HCT116 (cell line): ENCODE measurements around the gene RNASEL. TPM values are rescaled to one million over a fixed set of nuclear protein-coding genes. Genes with fewer than 3 reads are reported as not detected.

Experiments used
- ATAC-seq: fragments of 200-7000 bp; cut with Tn5 transposase; 2 replicates; pipeline ENCODE4 v1.9.1; 2020; ENCODE audit warnings: mild to moderate bottlenecking, moderate library complexity
- BruUV-seq: library from RNA; stranded (reverse); fragments of 400-500 nt; replicated peaks from 2 replicates; lab custom pipeline; 2021; lab: Mats Ljungman, UMichigan
- CTCF ChIA-PET: fragments of 300-600 bp; sonication (Branson Sonifier 250); formaldehyde crosslinking; loops from one replicate; lab custom pipeline; 2021; ENCODE audit warnings: antibody characterized with exemption; lab: Charles Lee
- POLR2A ChIA-PET: fragments of 300-600, 350-600 bp; sonication (Branson Sonifier 250); formaldehyde crosslinking; loops from one replicate; lab custom pipeline; 2021; ENCODE audit warnings: antibody characterized with exemption; lab: Charles Lee
- RAD21 ChIA-PET, 2 experiments: fragments of 300-600 bp; sonication (Branson Sonifier 250); formaldehyde crosslinking; loops; one replicate each; lab custom pipeline; 2023; ENCODE audit warnings: low total read pairs in 2 of 2; ENCODE audit not compliant: uncharacterized antibody in 2 of 2, unreplicated experiment in 2 of 2, low non-redundant PET in 1 of 2; lab: Charles Lee
- DNase-seq: peaks from one replicate; pipeline ENCODE4 v3.0.0-alpha.2; 2010; ENCODE audit warnings: low read depth, low spot score
- H2AFZ ChIP-seq: fragments of 200-600 bp; shearing (Covaris generic), sonication (generic); 2 replicates; pipeline ENCODE4 v1.6.1; 2017; ENCODE audit warnings: low read depth, mixed run types, mixed read lengths, antibody characterized with exemption, low read length; ENCODE audit not compliant: poor library complexity, severe bottlenecking
- H3K27ac ChIP-seq: 2 replicates; pipeline ENCODE4 v1.5.1; 2012; ENCODE audit warnings: low read depth, low read length
- H3K27me3 ChIP-seq: fragments of 200-600 bp; sonication (generic); 2 replicates; pipeline ENCODE4 v1.6.1; 2016; ENCODE audit warnings: mixed run types, low read length, mixed read lengths; ENCODE audit not compliant: insufficient read depth
- H3K36me3 ChIP-seq, 2 experiments: fragments of 200-500 bp in 1 of 2; fragments of 200-600 bp in 1 of 2; sonication (Bioruptor generic) in 1 of 2; sonication (generic) in 1 of 2; 2 replicates each; pipeline versions ENCODE4 v1.5.1 to v1.6.1; 2014 to 2016; ENCODE audit warnings: low read length in 2 of 2, inconsistent platforms in 1 of 2, mixed read lengths in 1 of 2, mixed run types in 1 of 2; ENCODE audit not compliant: insufficient read depth in 2 of 2, control insufficient read depth in 1 of 2
- H3K4me1 ChIP-seq, 2 experiments: fragments of 200-600 bp in 1 of 2; sonication (generic) in 1 of 2; 2 replicates each; pipeline versions ENCODE4 v1.5.1 to v1.6.1; 2012 to 2017; ENCODE audit warnings: low read length in 2 of 2, inconsistent platforms in 1 of 2, mild to moderate bottlenecking in 1 of 2, mixed read lengths in 1 of 2, mixed run types in 1 of 2, moderate library complexity in 1 of 2; ENCODE audit not compliant: insufficient read depth in 2 of 2, control insufficient read depth in 1 of 2
- H3K4me2 ChIP-seq: fragments of 200-600 bp; sonication (generic); 2 replicates; pipeline ENCODE4 v1.6.1; 2017; ENCODE audit warnings: mixed run types, low read length, mixed read lengths
- H3K4me3 ChIP-seq, 2 experiments: fragments of 200-600 bp in 1 of 2; sonication (generic) in 1 of 2; replicated peaks in 1 of 2; 2 replicates each; pipeline ENCODE4 v1.5.1; 2011 to 2016; ENCODE audit warnings: low read length in 2 of 2, control low read depth in 1 of 2, low read depth in 1 of 2, mild to moderate bottlenecking in 1 of 2, mixed read lengths in 1 of 2, mixed run types in 1 of 2
- H3K79me2 ChIP-seq: fragments of 200-600 bp; sonication (generic); 2 replicates; pipeline ENCODE4 v1.6.1; 2017; ENCODE audit warnings: mild to moderate bottlenecking, mixed run types, low read length, moderate library complexity, mixed read lengths; ENCODE audit not compliant: insufficient read depth
- H3K9ac ChIP-seq: fragments of 200-600 bp; sonication (generic); 2 replicates; pipeline ENCODE4 v1.6.1; 2016; ENCODE audit warnings: low read length, mixed read lengths
- H3K9me2 ChIP-seq: fragments of 200-600 bp; sonication (generic), shearing (Covaris generic); 2 replicates; pipeline ENCODE4 v1.6.1; 2017; ENCODE audit warnings: mixed run types, mild to moderate bottlenecking, moderate library complexity; ENCODE audit not compliant: insufficient read depth
- H3K9me3 ChIP-seq, 2 experiments: fragments of 200-500 bp in 1 of 2; fragments of 200-600 bp in 1 of 2; sonication (Bioruptor generic) in 1 of 2; sonication (generic) in 1 of 2; 2 replicates each; pipeline ENCODE4 v1.6.1; 2014 to 2017; ENCODE audit warnings: low read length in 2 of 2, mixed read lengths in 2 of 2, inconsistent platforms in 1 of 2, low read depth in 1 of 2, mild to moderate bottlenecking in 1 of 2, mixed run types in 1 of 2, moderate library complexity in 1 of 2; ENCODE audit not compliant: control insufficient read depth in 1 of 2, insufficient read depth in 1 of 2
- H4K20me1 ChIP-seq: fragments of 200-600 bp; sonication (generic), shearing (Covaris generic); 2 replicates; pipeline ENCODE4 v1.6.1; 2017; ENCODE audit warnings: mixed run types, mild to moderate bottlenecking, moderate library complexity; ENCODE audit not compliant: insufficient read depth
- ELF1 ChIP-seq: IDR thresholded peaks from 2 replicates; pipeline ENCODE4 v1.6.1; 2012; ENCODE audit warnings: low read depth, borderline replicate concordance
- EZH2 ChIP-seq: fragments of 200-600 bp; sonication (generic); IDR thresholded peaks from 2 replicates; pipeline ENCODE4 v1.6.1; 2017; ENCODE audit warnings: antibody characterized with exemption, mixed run types
- EZH2phosphoT487 ChIP-seq: fragments of 200-600 bp; IDR thresholded peaks from 2 replicates; pipeline ENCODE4 v1.6.1; 2018; ENCODE audit warnings: antibody characterized with exemption, borderline replicate concordance
- FOSL1 ChIP-seq: IDR thresholded peaks from 2 replicates; pipeline ENCODE4 v1.6.1; 2012; ENCODE audit warnings: low read depth
- POLR2AphosphoS5 ChIP-seq: IDR thresholded peaks from 2 replicates; pipeline ENCODE4 v1.6.1; 2011; ENCODE audit warnings: mild to moderate bottlenecking, low read depth, low read length, moderate library complexity
- SIN3A ChIP-seq: IDR thresholded peaks from 2 replicates; pipeline ENCODE4 v1.6.1; 2012; ENCODE audit warnings: low read depth
- TCF7L2 ChIP-seq: IDR thresholded peaks from 2 replicates; pipeline ENCODE4 v1.7.0; 2011; ENCODE audit warnings: borderline replicate concordance, inconsistent platforms; ENCODE audit not compliant: insufficient read depth, insufficient read length; ENCODE audit errors: extremely low read depth
- ZFX ChIP-seq: fragments of 450-650 bp; IDR thresholded peaks from 2 replicates; pipeline ENCODE4 v1.6.1; 2017
- ZNF274 ChIP-seq: fragments of 200-500 bp; sonication (Bioruptor generic); IDR thresholded peaks from 2 replicates; pipeline ENCODE4 v1.6.1; 2014; ENCODE audit warnings: mild to moderate bottlenecking, low read depth, low read length, inconsistent platforms
- intact Hi-C: fragments of 100-400 bp; cut with micrococcal nuclease; formaldehyde crosslinking; loops from 2 replicates; pipeline ENCODE4 v1.10.0; 2022
- total RNA-seq: library from RNA; stranded (reverse); gene quantifications from one replicate; pipeline ENCODE4 v1.2.1, GENCODE V29; 2021; ENCODE audit not compliant: unreplicated experiment
- TF ChIP-seq, protein P1 (sequence below): IDR thresholded peaks from 2 replicates; pipeline ENCODE4 v1.6.1; 2012; ENCODE audit warnings: low read depth
- TF ChIP-seq, protein P2 (sequence below): IDR thresholded peaks from 2 replicates; pipeline ENCODE4 v1.6.1; 2012
- TF ChIP-seq, protein P3 (sequence below): IDR thresholded peaks from 2 replicates; pipeline ENCODE4 v1.6.1; 2011; ENCODE audit warnings: mild to moderate bottlenecking, low read length, moderate library complexity; ENCODE audit not compliant: insufficient replicate concordance; ENCODE audit errors: extremely low read depth
- TF ChIP-seq, protein P4 (sequence below): IDR thresholded peaks from 2 replicates; pipeline ENCODE4 v1.6.1; 2012

The RNASEL gene
- total RNA-seq, 1 experiment from 2014 or later, result 2.9 TPM

DNA sequence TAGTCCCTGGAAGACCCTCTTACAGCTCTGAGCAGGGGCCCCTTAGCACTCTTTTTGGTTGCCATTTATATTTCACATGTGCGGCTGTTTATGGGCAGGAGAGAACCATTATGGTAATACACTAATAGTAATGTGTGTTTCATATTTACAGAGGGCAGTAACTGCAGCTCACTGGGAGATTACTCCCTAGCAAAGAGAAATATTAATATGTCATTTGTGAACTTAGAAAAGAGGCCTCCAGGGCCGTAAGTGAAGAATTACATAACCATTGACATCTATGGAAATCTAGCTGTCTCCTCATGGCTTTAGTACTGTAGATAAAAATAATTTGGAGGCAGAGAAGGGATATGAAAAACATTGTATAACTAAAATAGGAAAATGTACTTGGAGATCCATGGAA is 38.6 kb upstream of the RNASEL start (continued):
- TF ChIP-seq, protein P1, sequence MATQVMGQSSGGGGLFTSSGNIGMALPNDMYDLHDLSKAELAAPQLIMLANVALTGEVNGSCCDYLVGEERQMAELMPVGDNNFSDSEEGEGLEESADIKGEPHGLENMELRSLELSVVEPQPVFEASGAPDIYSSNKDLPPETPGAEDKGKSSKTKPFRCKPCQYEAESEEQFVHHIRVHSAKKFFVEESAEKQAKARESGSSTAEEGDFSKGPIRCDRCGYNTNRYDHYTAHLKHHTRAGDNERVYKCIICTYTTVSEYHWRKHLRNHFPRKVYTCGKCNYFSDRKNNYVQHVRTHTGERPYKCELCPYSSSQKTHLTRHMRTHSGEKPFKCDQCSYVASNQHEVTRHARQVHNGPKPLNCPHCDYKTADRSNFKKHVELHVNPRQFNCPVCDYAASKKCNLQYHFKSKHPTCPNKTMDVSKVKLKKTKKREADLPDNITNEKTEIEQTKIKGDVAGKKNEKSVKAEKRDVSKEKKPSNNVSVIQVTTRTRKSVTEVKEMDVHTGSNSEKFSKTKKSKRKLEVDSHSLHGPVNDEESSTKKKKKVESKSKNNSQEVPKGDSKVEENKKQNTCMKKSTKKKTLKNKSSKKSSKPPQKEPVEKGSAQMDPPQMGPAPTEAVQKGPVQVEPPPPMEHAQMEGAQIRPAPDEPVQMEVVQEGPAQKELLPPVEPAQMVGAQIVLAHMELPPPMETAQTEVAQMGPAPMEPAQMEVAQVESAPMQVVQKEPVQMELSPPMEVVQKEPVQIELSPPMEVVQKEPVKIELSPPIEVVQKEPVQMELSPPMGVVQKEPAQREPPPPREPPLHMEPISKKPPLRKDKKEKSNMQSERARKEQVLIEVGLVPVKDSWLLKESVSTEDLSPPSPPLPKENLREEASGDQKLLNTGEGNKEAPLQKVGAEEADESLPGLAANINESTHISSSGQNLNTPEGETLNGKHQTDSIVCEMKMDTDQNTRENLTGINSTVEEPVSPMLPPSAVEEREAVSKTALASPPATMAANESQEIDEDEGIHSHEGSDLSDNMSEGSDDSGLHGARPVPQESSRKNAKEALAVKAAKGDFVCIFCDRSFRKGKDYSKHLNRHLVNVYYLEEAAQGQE, result no peak
- TF ChIP-seq POLR2AphosphoS5 (no peak), EZH2phosphoT487 (no peak), TCF7L2 (no peak), ZFX (no peak)
- TF ChIP-seq, protein P2, sequence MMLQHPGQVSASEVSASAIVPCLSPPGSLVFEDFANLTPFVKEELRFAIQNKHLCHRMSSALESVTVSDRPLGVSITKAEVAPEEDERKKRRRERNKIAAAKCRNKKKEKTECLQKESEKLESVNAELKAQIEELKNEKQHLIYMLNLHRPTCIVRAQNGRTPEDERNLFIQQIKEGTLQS, result no peak

DNA sequence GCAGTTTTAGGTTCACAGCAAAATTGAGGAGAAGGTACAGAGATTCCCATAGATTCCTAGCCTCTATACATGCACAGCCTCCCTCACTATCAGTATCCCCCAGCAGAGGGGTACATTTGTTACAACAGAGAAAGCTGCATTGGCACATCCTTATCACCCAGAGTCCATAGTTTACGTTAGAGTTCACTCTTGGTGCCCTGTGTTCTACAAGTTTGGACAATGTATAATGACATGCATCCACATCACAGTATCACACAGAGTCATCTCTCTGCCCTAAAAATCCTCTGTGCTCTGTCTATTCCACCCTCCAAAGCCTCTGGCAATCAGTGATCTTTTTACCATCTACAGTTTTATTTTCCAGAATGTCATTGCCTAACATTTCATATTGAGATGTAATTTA is 37.5 kb upstream of the RNASEL start:
- H3K79me2 ChIP-seq, result no peaks in the 10 kb centered on the region
- no peaks in the 10 kb centered on the region for H3K27me3 ChIP-seq
- H3K36me3 ChIP-seq, result no peaks in the 10 kb centered on the region
- TF ChIP-seq, protein P3, sequence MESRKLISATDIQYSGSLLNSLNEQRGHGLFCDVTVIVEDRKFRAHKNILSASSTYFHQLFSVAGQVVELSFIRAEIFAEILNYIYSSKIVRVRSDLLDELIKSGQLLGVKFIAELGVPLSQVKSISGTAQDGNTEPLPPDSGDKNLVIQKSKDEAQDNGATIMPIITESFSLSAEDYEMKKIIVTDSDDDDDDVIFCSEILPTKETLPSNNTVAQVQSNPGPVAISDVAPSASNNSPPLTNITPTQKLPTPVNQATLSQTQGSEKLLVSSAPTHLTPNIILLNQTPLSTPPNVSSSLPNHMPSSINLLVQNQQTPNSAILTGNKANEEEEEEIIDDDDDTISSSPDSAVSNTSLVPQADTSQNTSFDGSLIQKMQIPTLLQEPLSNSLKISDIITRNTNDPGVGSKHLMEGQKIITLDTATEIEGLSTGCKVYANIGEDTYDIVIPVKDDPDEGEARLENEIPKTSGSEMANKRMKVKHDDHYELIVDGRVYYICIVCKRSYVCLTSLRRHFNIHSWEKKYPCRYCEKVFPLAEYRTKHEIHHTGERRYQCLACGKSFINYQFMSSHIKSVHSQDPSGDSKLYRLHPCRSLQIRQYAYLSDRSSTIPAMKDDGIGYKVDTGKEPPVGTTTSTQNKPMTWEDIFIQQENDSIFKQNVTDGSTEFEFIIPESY, result no peak
- TF ChIP-seq ZNF274, result no peak
- TF ChIP-seq FOSL1, result no peak; the same call in 1 of the 2 replicates
- TF ChIP-seq TCF7L2, result no peak
- TF ChIP-seq ZFX, result no peak
- no peak for TF ChIP-seq SIN3A
- no peak for TF ChIP-seq EZH2phosphoT487
- TF ChIP-seq, protein P4, sequence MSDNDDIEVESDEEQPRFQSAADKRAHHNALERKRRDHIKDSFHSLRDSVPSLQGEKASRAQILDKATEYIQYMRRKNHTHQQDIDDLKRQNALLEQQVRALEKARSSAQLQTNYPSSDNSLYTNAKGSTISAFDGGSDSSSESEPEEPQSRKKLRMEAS, result no peak
- no peak for TF ChIP-seq ELF1
- TF ChIP-seq EZH2, result no peak
- TF ChIP-seq, protein P2, result no peak
- ChIA-PET RAD21 (no interaction called here), CTCF (no interaction called here), POLR2A (no interaction called here)
- no peak overlapping the region for H3K4me3 ChIP-seq
- ATAC-seq (no peak), DNase-seq (no peak)
- H3K4me1 ChIP-seq, result peaks cover 6 to 18% of the 10 kb centered on the region in 2 experiments; a peak in 3 of 4 replicates
- H3K4me2 ChIP-seq, result no peak overlapping the region
- no peaks in the 10 kb centered on the region for H3K9me3 ChIP-seq
- H3K9ac ChIP-seq, result no peak overlapping the region
- H2AFZ ChIP-seq, result no peak overlapping the region
- intact Hi-C loops, result no loop called here
- H4K20me1 ChIP-seq, result no peaks in the 10 kb centered on the region
- no peaks in the 10 kb centered on the region for H3K9me2 ChIP-seq
- no peak overlapping the region for H3K27ac ChIP-seq
- no TSS peak for BruUV-seq
